IMR-90 (cell line): ENCODE data around the gene HTRA2. TPM values are rescaled to one million over a fixed set of nuclear protein-coding genes. Genes with fewer than 3 reads are reported as not detected.

ENCODE experiments used
- ATAC-seq: fragments of 200-7000 bp; cut with Tn5 transposase; 2 replicates; pipeline ENCODE4 v1.9.1; 2020; ENCODE audit warnings: low read depth, mild to moderate bottlenecking, moderate library complexity
- BruUV-seq: library from RNA; stranded (reverse); fragments of 400-500 nt; replicated peaks from 2 replicates; lab custom pipeline; 2021; lab: Mats Ljungman, UMichigan
- CTCF ChIA-PET: fragments of 300-600 bp; formaldehyde crosslinking; extraction: SDS; loops from one replicate; lab custom pipeline; 2021; ENCODE audit warnings: antibody characterized with exemption; lab: Yijun Ruan, JAX
- POLR2A ChIA-PET: fragments of 300-600 bp; sonication (Branson Sonifier 250); formaldehyde crosslinking; loops from one replicate; lab custom pipeline; 2022; ENCODE audit warnings: antibody characterized with exemption; ENCODE audit not compliant: unreplicated experiment; lab: Charles Lee
- DNase-seq: peaks from one replicate; pipeline ENCODE4 v3.0.0; 2013
- H2AFZ ChIP-seq: replicated peaks from 2 replicates; pipeline ENCODE3; 2013; ENCODE audit warnings: low read length, mild to moderate bottlenecking; ENCODE audit not compliant: poor library complexity
- H2AK5ac ChIP-seq: 2 replicates; pipeline ENCODE4 v1.6.1; 2013; ENCODE audit warnings: low read depth, low read length, inconsistent platforms
- H2AK9ac ChIP-seq: replicated peaks from 2 replicates; pipeline ENCODE3; 2013; ENCODE audit warnings: mild to moderate bottlenecking, low read depth, low read length, moderate library complexity; ENCODE audit not compliant: poor library complexity
- H2BK120ac ChIP-seq: 2 replicates; pipeline ENCODE4 v1.6.1; 2013; ENCODE audit warnings: low read depth, low read length, inconsistent platforms
- H2BK15ac ChIP-seq: 3 replicates; pipeline ENCODE4 v1.6.1; 2013; ENCODE audit warnings: low read depth, low read length, inconsistent platforms
- H2BK20ac ChIP-seq: 2 replicates; pipeline ENCODE4 v1.6.1; 2013; ENCODE audit warnings: low read depth, mild to moderate bottlenecking, inconsistent platforms, low read length, moderate library complexity
- H2BK5ac ChIP-seq: 2 replicates; pipeline ENCODE4 v1.6.1; 2013; ENCODE audit warnings: mild to moderate bottlenecking, low read depth, low read length, inconsistent platforms; ENCODE audit not compliant: poor library complexity, severe bottlenecking
- H3K14ac ChIP-seq: replicated peaks from 2 replicates; pipeline ENCODE4 v1.6.1; 2013; ENCODE audit warnings: low read depth, low read length, inconsistent platforms
- H3K18ac ChIP-seq: 2 replicates; pipeline ENCODE4 v1.6.1; 2013; ENCODE audit warnings: low read depth, low read length, control low read depth
- H3K23ac ChIP-seq: 2 replicates; pipeline ENCODE4 v1.6.1; 2013; ENCODE audit warnings: low read depth, low read length, inconsistent platforms
- H3K27ac ChIP-seq: 2 replicates; pipeline ENCODE4 v1.5.1; 2013; ENCODE audit warnings: mild to moderate bottlenecking, control low read depth, low read length; ENCODE audit not compliant: insufficient read depth
- H3K27me3 ChIP-seq: 2 replicates; pipeline ENCODE4 v1.6.1; 2013; ENCODE audit warnings: low read length; ENCODE audit not compliant: control insufficient read depth, insufficient read depth
- H3K36me3 ChIP-seq: 2 replicates; pipeline ENCODE4 v1.6.1; 2013; ENCODE audit warnings: low read length, mixed read lengths; ENCODE audit not compliant: control insufficient read depth, insufficient read depth
- H3K4ac ChIP-seq: 2 replicates; pipeline ENCODE4 v1.6.1; 2013; ENCODE audit warnings: low read depth, low read length, inconsistent platforms
- H3K4me1 ChIP-seq: 2 replicates; pipeline ENCODE4 v1.6.1; 2013; ENCODE audit warnings: low read length, mixed read lengths; ENCODE audit not compliant: control insufficient read depth, insufficient read depth
- H3K4me2 ChIP-seq: 2 replicates; pipeline ENCODE4 v1.6.1; 2013; ENCODE audit warnings: low read depth, mild to moderate bottlenecking, control low read depth, low read length, moderate library complexity
- H3K4me3 ChIP-seq: 2 replicates; pipeline ENCODE4 v1.5.1; 2013; ENCODE audit warnings: low read depth, mild to moderate bottlenecking, control low read depth, low read length, moderate library complexity; ENCODE audit not compliant: insufficient read depth
- H3K56ac ChIP-seq: 2 replicates; pipeline ENCODE4 v1.6.1; 2013; ENCODE audit warnings: low read length, inconsistent platforms; ENCODE audit not compliant: insufficient read depth; ENCODE audit errors: extremely low read depth
- H3K79me1 ChIP-seq, 2 experiments: 2 replicates each; pipeline ENCODE4 v1.6.1; 2013; ENCODE audit warnings: low read length in 2 of 2, inconsistent platforms in 1 of 2, low read depth in 1 of 2
- H3K9ac ChIP-seq: 2 replicates; pipeline ENCODE4 v1.6.1; 2013; ENCODE audit warnings: low read depth, low read length, control low read depth
- H3K9me1 ChIP-seq: 2 replicates; pipeline ENCODE4 v1.6.1; 2013; ENCODE audit warnings: low read length, inconsistent platforms; ENCODE audit not compliant: insufficient read depth
- H3K9me3 ChIP-seq: 2 replicates; pipeline ENCODE4 v1.6.1; 2013; ENCODE audit warnings: low read length; ENCODE audit not compliant: control insufficient read depth, insufficient read depth
- H4K20me1 ChIP-seq: 2 replicates; pipeline ENCODE4 v1.6.1; 2013; ENCODE audit warnings: low read length, inconsistent platforms; ENCODE audit not compliant: insufficient read depth
- H4K5ac ChIP-seq: 2 replicates; pipeline ENCODE4 v1.6.1; 2013; ENCODE audit warnings: mild to moderate bottlenecking, low read depth, low read length, control low read depth
- H4K8ac ChIP-seq, 2 experiments: 2 replicates each; pipeline ENCODE4 v1.6.1; 2013; ENCODE audit warnings: low read depth in 2 of 2, low read length in 2 of 2, control low read depth in 1 of 2, inconsistent platforms in 1 of 2
- H4K91ac ChIP-seq: 2 replicates; pipeline ENCODE4 v1.6.1; 2013; ENCODE audit warnings: low read depth, low read length, inconsistent platforms; ENCODE audit not compliant: insufficient read depth
- MAFK ChIP-seq: IDR thresholded peaks from 2 replicates; pipeline ENCODE4 v1.6.1; 2012; ENCODE audit warnings: low read depth, low read length, improper control_type of control experiment
- RFX5 ChIP-seq: IDR thresholded peaks from 2 replicates; pipeline ENCODE4 v1.8.0; 2012; ENCODE audit warnings: low read depth, mild to moderate bottlenecking, low read length, moderate library complexity
- dilution Hi-C: fragments of 300-500 bp; cut with HindIII; formaldehyde crosslinking; loops from one replicate; pipeline ENCODE4 v1.14.3; 2018; ENCODE audit warnings: low sequenced_read_pairs; ENCODE audit not compliant: unreplicated experiment
- in situ Hi-C: fragments of 300-500 bp; cut with MboI; formaldehyde crosslinking; loops from 3 replicates; pipeline ENCODE4 v1.14.3; 2019; ENCODE audit warnings: low sequenced_read_pairs, inconsistent platforms, mixed read lengths
- intact Hi-C: fragments of 100-400 bp; cut with micrococcal nuclease; formaldehyde crosslinking; loops from 2 replicates; pipeline ENCODE4 v1.10.0; 2022
- polyA plus RNA-seq, 3 experiments: library from polyadenylated mRNA; depleted of rRNA; stranded (reverse); fragments of >200 nt; gene quantifications; 2 replicates each; pipeline ENCODE4 v1.2.3, GENCODE V29; 2012; ENCODE audit warnings: low replicate concordance in 1 of 3
- total RNA-seq: library from RNA; depleted of rRNA; stranded (reverse); fragments of >200 nt; gene quantifications from 2 replicates; pipeline ENCODE4 v1.2.3, GENCODE V29; 2012

HTRA2 gene
- total and polyA plus RNA-seq, 2 of the 4 experiments (the other 2 are of a cell fraction), result 23.6 to 28.1 TPM

DNA sequence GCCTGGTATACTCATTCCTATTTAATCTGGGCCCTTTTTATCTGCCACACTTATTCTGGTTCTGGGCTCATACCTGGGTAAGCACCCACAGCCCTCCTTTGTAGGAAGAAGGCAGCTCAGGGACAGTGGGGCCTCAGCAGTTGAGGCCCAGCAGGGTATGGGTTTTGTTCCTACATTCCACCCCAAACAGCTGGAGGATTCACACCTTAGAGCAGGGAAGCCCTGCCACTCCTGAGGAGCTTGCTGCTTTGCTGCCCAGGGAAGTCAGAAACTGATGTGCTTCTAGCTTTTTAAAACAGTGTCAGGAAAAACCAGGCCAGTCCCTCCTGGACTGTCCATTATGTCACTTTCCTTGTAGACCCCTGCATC is 29.2 kb upstream of the HTRA2 start:
- intact Hi-C loops, result no loop called here
- no peak for TF ChIP-seq RFX5
- no peak for TF ChIP-seq MAFK
- Histone ChIP-seq H3K36me3 (peaks cover 10% of the 10 kb centered on the region), H2BK5ac (no peak overlapping the region), H3K79me1 (peaks cover 3 to 25% of the 10 kb centered on the region in 2 experiments; a peak in 3 of 4 replicates), H3K4me2 (no peak overlapping the region), H3K9me3 (no peaks in the 10 kb centered on the region), H2BK15ac (no peak overlapping the region), H3K27me3 (peaks cover 38% of the 10 kb centered on the region), H3K56ac (no peak overlapping the region), H2AFZ (no peak overlapping the region), H4K91ac (no peak overlapping the region), H3K18ac (no peak overlapping the region), H3K4me3 (no peak overlapping the region), H3K4ac (no peak overlapping the region), H2BK20ac (no peak overlapping the region), H3K27ac (no peak overlapping the region), H4K5ac (no peak overlapping the region), H3K14ac (no peak overlapping the region), H4K20me1 (no peaks in the 10 kb centered on the region), H4K8ac (no peak overlapping the region), H3K9ac (no peak overlapping the region), H3K4me1 (peaks cover 15% of the 10 kb centered on the region), H2AK9ac (no peak overlapping the region), H2BK120ac (no peak overlapping the region), H3K23ac (no peak overlapping the region), H2AK5ac (no peak overlapping the region), H3K9me1 (no peaks in the 10 kb centered on the region; the same call in 1 of the 2 replicates)
- DNase-seq, result no peak
- in situ Hi-C loops, result no loop called here
- BruUV-seq, result no TSS peak
- ChIA-PET CTCF (interaction anchor here (0.6 kb wide), 1 partner anchor 12 kb away, joined by 3 read pairs; no protein-coding TSS in a partner anchor), POLR2A (no interaction called here)
- no peak for ATAC-seq
- dilution Hi-C loops, result no loop called here
